Kidney epithelial cell (primary cell): ENCODE data around the gene ATP6V0E1. TPM values are rescaled to one million over a fixed set of nuclear protein-coding genes. Genes with fewer than 3 reads are reported as not detected.
"Not testable (repeated sequence)": the region's sequence is repeated elsewhere in the genome, so short reads cannot be mapped to it uniquely, and the experiment has no call there.

ENCODE experiments used
- DNase-seq: peaks from one replicate; pipeline ENCODE4 v3.0.0-alpha.2; 2010; ENCODE audit warnings: low read depth
- H3K27me3 ChIP-seq: 2 replicates; pipeline ENCODE4 v1.6.0; 2011; ENCODE audit warnings: low read length; ENCODE audit not compliant: control insufficient read depth, insufficient read depth
- H3K36me3 ChIP-seq: 2 replicates; pipeline ENCODE4 v1.5.1; 2011; ENCODE audit warnings: low read length; ENCODE audit not compliant: control insufficient read depth, insufficient read depth
- H3K4me3 ChIP-seq: 2 replicates; pipeline ENCODE4 v1.5.1; 2011; ENCODE audit warnings: low read depth, mild to moderate bottlenecking, control low read depth, low read length
- total RNA-seq: library from RNA; depleted of rRNA; stranded (reverse); fragments of >200 nt; gene quantifications from 2 replicates; pipeline ENCODE4 v1.2.3, GENCODE V29; 2015
- TF ChIP-seq, protein P1 (sequence below): IDR thresholded peaks from 2 replicates; pipeline ENCODE4 v1.5.1; 2011; ENCODE audit warnings: mild to moderate bottlenecking, moderate library complexity, low read length, control low read depth, inconsistent platforms; ENCODE audit not compliant: insufficient read depth, poor library complexity, severe bottlenecking

ATP6V0E1 gene
- total RNA-seq, 1 donor from 2014 or later: 178 TPM

DNA sequence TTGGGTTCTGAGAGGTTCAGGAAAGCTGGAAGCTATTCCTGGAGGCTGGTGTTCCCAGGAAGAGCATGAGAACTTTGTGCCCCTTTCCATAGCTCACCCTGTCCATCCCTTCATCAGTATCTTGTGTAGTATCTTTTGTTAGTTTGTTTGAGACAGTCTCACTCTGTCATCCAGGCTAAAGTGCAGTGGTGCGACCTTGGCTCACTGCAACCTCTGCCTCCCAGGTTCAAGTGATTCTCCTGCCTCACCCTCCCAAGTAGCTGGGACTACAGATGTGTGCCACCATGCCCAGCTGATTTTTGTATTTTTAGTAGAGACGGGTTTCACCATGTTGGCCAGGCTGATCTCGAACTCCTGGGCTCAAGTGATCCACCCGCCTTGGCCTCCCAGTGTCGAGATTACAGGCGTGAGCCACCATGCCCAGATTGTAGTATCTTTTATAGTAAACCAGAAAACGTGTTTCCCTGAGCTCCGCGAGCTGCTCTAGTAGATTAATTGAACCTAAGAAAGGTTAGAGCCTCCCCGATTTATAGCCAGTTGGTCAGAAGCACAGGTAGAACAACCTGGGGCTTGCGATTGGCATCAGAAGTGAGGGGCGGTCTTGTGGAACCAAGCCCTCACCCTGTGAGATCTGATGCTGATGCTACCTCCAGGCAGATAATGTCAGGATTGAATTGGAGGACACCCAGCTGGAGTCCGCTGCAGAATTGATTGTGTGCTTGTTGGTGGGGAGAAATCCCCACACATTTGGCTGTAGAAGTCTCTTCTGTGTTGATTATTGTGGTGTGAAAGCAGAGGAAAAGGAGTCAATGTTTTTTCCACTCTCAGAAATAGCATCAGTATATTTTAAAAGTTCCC lies 32.3 kb downstream of the ATP6V0E1 start:
- TF ChIP-seq, protein P1, sequence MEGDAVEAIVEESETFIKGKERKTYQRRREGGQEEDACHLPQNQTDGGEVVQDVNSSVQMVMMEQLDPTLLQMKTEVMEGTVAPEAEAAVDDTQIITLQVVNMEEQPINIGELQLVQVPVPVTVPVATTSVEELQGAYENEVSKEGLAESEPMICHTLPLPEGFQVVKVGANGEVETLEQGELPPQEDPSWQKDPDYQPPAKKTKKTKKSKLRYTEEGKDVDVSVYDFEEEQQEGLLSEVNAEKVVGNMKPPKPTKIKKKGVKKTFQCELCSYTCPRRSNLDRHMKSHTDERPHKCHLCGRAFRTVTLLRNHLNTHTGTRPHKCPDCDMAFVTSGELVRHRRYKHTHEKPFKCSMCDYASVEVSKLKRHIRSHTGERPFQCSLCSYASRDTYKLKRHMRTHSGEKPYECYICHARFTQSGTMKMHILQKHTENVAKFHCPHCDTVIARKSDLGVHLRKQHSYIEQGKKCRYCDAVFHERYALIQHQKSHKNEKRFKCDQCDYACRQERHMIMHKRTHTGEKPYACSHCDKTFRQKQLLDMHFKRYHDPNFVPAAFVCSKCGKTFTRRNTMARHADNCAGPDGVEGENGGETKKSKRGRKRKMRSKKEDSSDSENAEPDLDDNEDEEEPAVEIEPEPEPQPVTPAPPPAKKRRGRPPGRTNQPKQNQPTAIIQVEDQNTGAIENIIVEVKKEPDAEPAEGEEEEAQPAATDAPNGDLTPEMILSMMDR: no peak
- H3K36me3 ChIP-seq: no peaks in the 10 kb centered on the region
- no peak for DNase-seq
- H3K4me3 ChIP-seq: no peak overlapping the region
- no peaks in the 10 kb centered on the region for H3K27me3 ChIP-seq

DNA sequence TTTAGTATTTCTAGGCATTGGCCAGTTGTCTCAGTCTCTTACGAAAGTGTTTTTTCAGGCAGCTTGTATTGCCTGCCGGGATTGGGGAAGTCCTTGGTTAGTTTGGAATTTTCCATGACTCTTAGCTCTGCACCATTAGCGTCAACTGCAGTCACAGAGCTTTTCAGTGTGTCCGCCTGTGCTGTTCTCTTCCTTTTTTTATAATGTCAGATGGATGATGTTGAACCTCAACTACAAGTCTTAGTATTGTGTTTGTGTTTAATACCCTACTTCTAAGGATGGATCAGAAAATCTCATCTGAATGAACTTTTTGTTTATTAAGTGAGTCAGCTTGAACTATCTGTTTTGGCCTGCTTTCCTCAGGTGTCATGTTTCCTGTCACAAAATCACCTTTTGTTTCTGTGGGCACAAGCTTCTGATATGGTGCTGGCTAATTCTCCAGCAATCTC lies 33.1 kb downstream of the ATP6V0E1 start:
- TF ChIP-seq, protein P1: no peak
- no peak overlapping the region for H3K4me3 ChIP-seq
- peak; percentile 52 for DNase-seq
- no peaks in the 10 kb centered on the region for H3K27me3 ChIP-seq
- H3K36me3 ChIP-seq: no peaks in the 10 kb centered on the region

DNA sequence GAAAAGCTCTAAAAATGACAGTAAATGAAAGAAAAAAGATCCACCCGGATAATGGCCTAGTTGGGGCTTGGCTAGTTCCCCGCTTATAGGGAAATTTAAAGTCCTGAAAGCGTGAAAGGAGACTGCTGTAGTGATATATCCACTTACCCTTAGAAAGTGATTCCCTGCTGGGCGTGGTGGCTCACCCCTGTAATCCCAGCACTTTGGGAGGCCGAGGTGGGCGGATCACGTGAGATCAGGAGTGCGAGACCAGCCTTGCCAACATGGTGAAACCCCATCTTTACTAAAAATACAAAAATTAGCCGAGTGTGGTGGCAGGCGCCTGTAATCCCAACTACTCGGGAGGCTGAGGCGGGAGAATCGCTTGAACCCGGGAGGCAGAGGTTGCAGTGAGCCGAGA lies 33.5 kb downstream of the ATP6V0E1 start:
- H3K36me3 ChIP-seq, H3K4me3 ChIP-seq, H3K27me3 ChIP-seq, DNase-seq: not testable (repeated sequence)

DNA sequence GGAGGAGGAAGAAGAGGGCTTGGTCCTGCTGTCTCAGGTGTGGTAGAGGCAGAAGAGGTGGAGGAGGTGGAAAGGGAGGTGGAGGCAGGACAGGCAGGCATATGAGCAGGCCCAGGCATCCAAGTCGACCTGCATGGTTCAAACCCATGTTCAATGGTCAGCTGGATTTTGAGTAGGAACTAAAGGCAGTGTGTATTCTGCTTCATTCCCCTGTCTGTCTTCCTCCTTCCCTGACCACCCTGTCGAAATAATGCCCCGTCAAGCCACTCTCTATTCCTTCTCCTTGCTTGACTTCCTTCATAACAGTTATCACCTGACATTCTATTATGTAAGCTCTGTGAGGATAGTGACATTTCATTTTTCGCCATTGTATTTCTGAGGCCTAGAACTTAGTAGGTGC lies 34.8 kb downstream of the ATP6V0E1 start:
- TF ChIP-seq, protein P1: no peak
- no peaks in the 10 kb centered on the region for H3K27me3 ChIP-seq
- DNase-seq: no peak

DNA sequence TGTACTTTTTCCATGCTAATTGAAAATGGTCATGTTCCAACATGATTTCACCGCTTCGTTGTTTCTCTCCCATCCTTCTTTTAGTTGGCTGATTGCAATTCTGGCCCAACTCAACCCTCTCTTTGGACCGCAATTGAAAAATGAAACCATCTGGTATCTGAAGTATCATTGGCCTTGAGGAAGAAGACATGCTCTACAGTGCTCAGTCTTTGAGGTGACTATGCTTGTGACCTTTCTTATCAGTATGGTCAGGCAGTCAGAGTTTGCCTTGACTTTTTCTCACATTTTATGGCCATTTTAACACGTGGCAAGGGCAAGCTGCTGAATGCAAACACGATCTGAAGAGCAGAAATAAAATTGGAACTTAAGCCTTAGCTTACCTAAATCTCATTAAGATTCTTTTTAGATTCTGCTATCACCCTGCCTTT lies 36.6 kb downstream of the ATP6V0E1 start:
- TF ChIP-seq, protein P1: no peak
- Histone ChIP-seq H3K4me3 (no peak overlapping the region), H3K27me3 (no peaks in the 10 kb centered on the region), H3K36me3 (no peaks in the 10 kb centered on the region)
- no peak for DNase-seq

More for the DNA sequence above, 34.8 kb downstream of the ATP6V0E1 start:
- no peaks in the 10 kb centered on the region for H3K36me3 ChIP-seq
- no peak overlapping the region for H3K4me3 ChIP-seq

DNA sequence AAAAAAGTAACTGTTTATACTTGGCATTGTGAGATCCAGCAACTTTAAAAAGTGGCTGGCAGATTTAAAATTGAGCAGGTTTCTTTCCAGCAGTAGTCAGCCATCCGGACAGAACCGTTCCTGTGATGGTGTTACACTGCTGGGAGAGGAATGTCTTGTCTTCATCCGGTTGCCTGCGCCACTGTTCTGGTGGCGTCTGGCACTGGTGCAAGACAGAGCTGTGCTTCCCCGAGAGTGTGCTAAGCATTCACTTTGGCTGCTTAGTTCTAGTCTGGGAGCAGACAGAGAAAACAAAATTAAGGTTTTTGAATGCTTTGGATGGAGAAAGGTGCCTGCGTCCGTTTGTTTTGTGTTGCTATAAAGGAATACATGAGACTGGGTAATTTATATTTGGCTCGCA lies 37.1 kb downstream of the ATP6V0E1 start:
- TF ChIP-seq, protein P1: no peak
- no peak for DNase-seq
- H3K36me3 ChIP-seq: no peaks in the 10 kb centered on the region

More for the DNA sequence above, 37.1 kb downstream of the ATP6V0E1 start:
- Histone ChIP-seq H3K4me3 (no peak overlapping the region), H3K27me3 (no peaks in the 10 kb centered on the region)
